Inflammatory macrophage treated with lipopolysaccharide for 4 hours (primary cell): ENCODE measurements around the gene NODAL.
A peak's percentile ranks its signal among the peaks of the same experiment; 100 is the strongest.
"Not testable (repeated sequence)": the region's sequence is repeated elsewhere in the genome, so short reads cannot be mapped to it uniquely, and the experiment has no call there.

ENCODE experiments used
- DNase-seq: peaks from one replicate; pipeline ENCODE4 v3.0.0-alpha.2; 2020

The NODAL gene

GRCh38 chr10:70441161-70441894 lies at the start of gene NODAL:
TSS of gene NODAL (minus strand) at chr10:70441681. CDS start at chr10:70441667, 14 bp downstream.
- DNase-seq, result no peak

GRCh38 chr10:70490142-70490541 lies 48.7 kb upstream of the NODAL start:
- no peak for DNase-seq

GRCh38 chr10:70487824-70488223 lies 46.3 kb upstream of the NODAL start:
- DNase-seq, result no peak

GRCh38 chr10:70483872-70484271 lies 42.4 kb upstream of the NODAL start:
- not testable (repeated sequence) for DNase-seq

GRCh38 chr10:70482982-70483760 lies 41.7 kb upstream of the NODAL start:
- no peak for DNase-seq

- DNase-seq, result no peak
These were observed 40.5 kb upstream of the NODAL start for GRCh38 chr10:70481831-70482530.

GRCh38 chr10:70481105-70481504 lies 39.6 kb upstream of the NODAL start:
- no peak for DNase-seq

- no peak for DNase-seq
These were observed 38.9 kb upstream of the NODAL start for GRCh38 chr10:70480239-70480861.

GRCh38 chr10:70479626-70480238 lies 38.3 kb upstream of the NODAL start:
- DNase-seq, result no peak

- no peak for DNase-seq
These were observed 37.7 kb upstream of the NODAL start for GRCh38 chr10:70479165-70479581.

GRCh38 chr10:70478191-70479164 lies 37.0 kb upstream of the NODAL start, which contains the start of gene PALD1:
TSS of gene PALD1 (plus strand) at chr10:70478767. CDS start at chr10:70525952, 47,185 bp downstream.
- DNase-seq, result peak; percentile 41

- no peak for DNase-seq
These were observed 36.2 kb upstream of the NODAL start for GRCh38 chr10:70477661-70478162.

- DNase-seq, result no peak
These were observed 35.0 kb upstream of the NODAL start for GRCh38 chr10:70476249-70477035.

GRCh38 chr10:70475661-70476060 lies 34.2 kb upstream of the NODAL start:
- DNase-seq, result no peak

- DNase-seq, result no peak
These were observed 33.3 kb upstream of the NODAL start for GRCh38 chr10:70474780-70475179.

GRCh38 chr10:70472799-70473454 lies 31.4 kb upstream of the NODAL start:
- no peak for DNase-seq

GRCh38 chr10:70466951-70467350 lies 25.5 kb upstream of the NODAL start:
- no peak for DNase-seq

- no peak for DNase-seq
These were observed 24.4 kb upstream of the NODAL start for GRCh38 chr10:70465832-70466231.

- no peak for DNase-seq
These were observed 23.8 kb upstream of the NODAL start for GRCh38 chr10:70465278-70465677.
